ENCODE data around the gene FLYWCH2. TPM values are rescaled to one million over a fixed set of nuclear protein-coding genes. Genes with fewer than 3 reads are reported as not detected.

FLYWCH2 gene
- total RNA-seq, 2 donors from 2014 or later, result 21.5 to 24.7 TPM

- peak overlapping the region; percentile 50 to 86 for H3K27ac Mint-ChIP-seq
- H3K4me1 Mint-ChIP-seq (ENCODE audit: low read depth in 2 of 2), result peaks cover 26 to 37% of the 10 kb centered on the region in 2 donors
- ATAC-seq (no peak), DNase-seq (ENCODE audit: low spot score) (peak; percentile 49)
- no peaks in the 10 kb centered on the region for H3K36me3 Mint-ChIP-seq
- no peaks in the 10 kb centered on the region for H3K9me3 Mint-ChIP-seq
- peaks cover 6 to 7% of the 10 kb centered on the region in 2 donors for H3K27me3 Mint-ChIP-seq
- H3K4me3 Mint-ChIP-seq, result peak overlapping the region; percentile 18
Observed at GRCh38 chr16:2845116-2845515, 37.9 kb upstream of the FLYWCH2 start.

- H3K27me3 Mint-ChIP-seq, result peaks cover 6 to 7% of the 10 kb centered on the region in 2 donors
- ATAC-seq (peak; percentile 54 to 61), DNase-seq (ENCODE audit: low spot score) (peak; percentile 59)
- H3K27ac Mint-ChIP-seq, result peak overlapping the region; percentile 56 to 86
- no peaks in the 10 kb centered on the region for H3K9me3 Mint-ChIP-seq
- H3K4me3 Mint-ChIP-seq, result peak overlapping the region; percentile 23
- H3K4me1 Mint-ChIP-seq (ENCODE audit: low read depth in 2 of 2), result peaks cover 26 to 35% of the 10 kb centered on the region in 2 donors
- H3K36me3 Mint-ChIP-seq, result no peaks in the 10 kb centered on the region
Observed at GRCh38 chr16:2846511-2847310, 36.3 kb upstream of the FLYWCH2 start.

- ATAC-seq, result no peak
- Mint-ChIP-seq H3K27me3 (peaks cover 6 to 7% of the 10 kb centered on the region in 2 donors), H3K9me3 (no peaks in the 10 kb centered on the region), H3K27ac (no peak overlapping the region), H3K4me1 (ENCODE audit: low read depth in 2 of 2) (peaks cover 17 to 28% of the 10 kb centered on the region in 2 donors), H3K4me3 (no peak overlapping the region), H3K36me3 (peaks cover 2% of the 10 kb centered on the region)
- no peak for DNase-seq (ENCODE audit: low spot score)
Observed at GRCh38 chr16:2848933-2849725, 33.9 kb upstream of the FLYWCH2 start.

- peaks cover 10% of the 10 kb centered on the region for H3K36me3 Mint-ChIP-seq
- peaks cover 6 to 7% of the 10 kb centered on the region in 2 donors for H3K27me3 Mint-ChIP-seq
- H3K4me3 Mint-ChIP-seq, result no peak overlapping the region
- peaks cover 5% of the 10 kb centered on the region for H3K9me3 Mint-ChIP-seq
- ATAC-seq (no peak), DNase-seq (ENCODE audit: low spot score) (no peak)
- peaks cover 8 to 18% of the 10 kb centered on the region in 2 donors for H3K4me1 Mint-ChIP-seq (ENCODE audit: low read depth in 2 of 2)
- H3K27ac Mint-ChIP-seq, result no peak overlapping the region
Observed at GRCh38 chr16:2852003-2852730, 30.8 kb upstream of the FLYWCH2 start.

GRCh38 chr16:2852731-2853507 is 30.1 kb upstream of the FLYWCH2 start:
- H3K4me1 Mint-ChIP-seq (ENCODE audit: low read depth in 2 of 2), result peaks cover 11 to 20% of the 10 kb centered on the region in 2 donors
- H3K27me3 Mint-ChIP-seq, result peaks cover 9 to 14% of the 10 kb centered on the region in 2 donors
- no peak for DNase-seq (ENCODE audit: low spot score)
- H3K27ac Mint-ChIP-seq, result no peak overlapping the region
- H3K4me3 Mint-ChIP-seq, result no peak overlapping the region
- ATAC-seq, result no peak
- peaks cover 5% of the 10 kb centered on the region for H3K9me3 Mint-ChIP-seq
- H3K36me3 Mint-ChIP-seq, result peaks cover 10% of the 10 kb centered on the region

- Mint-ChIP-seq H3K9me3 (peaks cover 5% of the 10 kb centered on the region), H3K36me3 (peaks cover 10% of the 10 kb centered on the region), H3K27me3 (peaks cover 9 to 15% of the 10 kb centered on the region in 2 donors), H3K4me1 (ENCODE audit: low read depth in 2 of 2) (peaks cover 11 to 20% of the 10 kb centered on the region in 2 donors), H3K4me3 (no peak overlapping the region), H3K27ac (no peak overlapping the region)
- DNase-seq (ENCODE audit: low spot score), result no peak
- no peak for ATAC-seq
Observed at GRCh38 chr16:2853531-2854073, 29.4 kb upstream of the FLYWCH2 start.

GRCh38 chr16:2854700-2855309 is 28.2 kb upstream of the FLYWCH2 start:
- H3K4me3 Mint-ChIP-seq, result no peak overlapping the region
- peaks cover 2 to 7% of the 10 kb centered on the region in 2 donors for H3K27me3 Mint-ChIP-seq
- DNase-seq (ENCODE audit: low spot score), result no peak
- peaks cover 11 to 14% of the 10 kb centered on the region in 2 donors for H3K4me1 Mint-ChIP-seq (ENCODE audit: low read depth in 2 of 2)
- H3K36me3 Mint-ChIP-seq, result peaks cover 10% of the 10 kb centered on the region
- H3K27ac Mint-ChIP-seq, result no peak overlapping the region
- ATAC-seq, result no peak
- H3K9me3 Mint-ChIP-seq, result peaks cover 5% of the 10 kb centered on the region

- ATAC-seq (no peak), DNase-seq (ENCODE audit: low spot score) (no peak)
- Mint-ChIP-seq H3K4me1 (ENCODE audit: low read depth in 2 of 2) (peaks cover 11 to 14% of the 10 kb centered on the region in 2 donors), H3K27ac (no peak overlapping the region), H3K36me3 (peaks cover 10% of the 10 kb centered on the region), H3K9me3 (peaks cover 5% of the 10 kb centered on the region), H3K27me3 (peaks cover 2 to 7% of the 10 kb centered on the region in 2 donors), H3K4me3 (no peak overlapping the region)
Observed at GRCh38 chr16:2855536-2855935, 27.5 kb upstream of the FLYWCH2 start.

GRCh38 chr16:2856061-2856670 is 26.8 kb upstream of the FLYWCH2 start:
- Mint-ChIP-seq H3K9me3 (peaks cover 6% of the 10 kb centered on the region), H3K27ac (peak overlapping the region in 1 of 2 donors; percentile 50), H3K36me3 (peaks cover 10% of the 10 kb centered on the region), H3K4me3 (peak overlapping the region; percentile 49), H3K27me3 (peaks cover 2 to 8% of the 10 kb centered on the region in 2 donors), H3K4me1 (ENCODE audit: low read depth in 2 of 2) (peaks cover 11 to 14% of the 10 kb centered on the region in 2 donors)
- DNase-seq (ENCODE audit: low spot score), result no peak
- ATAC-seq, result peak in 1 of 2 donors; percentile 67

- Mint-ChIP-seq H3K27ac (peak overlapping the region in 1 of 2 donors; percentile 50), H3K4me3 (no peak overlapping the region), H3K27me3 (peaks cover 2 to 12% of the 10 kb centered on the region in 2 donors), H3K36me3 (peaks cover 10% of the 10 kb centered on the region), H3K9me3 (peaks cover 8% of the 10 kb centered on the region), H3K4me1 (ENCODE audit: low read depth in 2 of 2) (peaks cover 11 to 14% of the 10 kb centered on the region in 2 donors)
- no peak for DNase-seq (ENCODE audit: low spot score)
- no peak for ATAC-seq
Observed at GRCh38 chr16:2856686-2857450, 26.1 kb upstream of the FLYWCH2 start.

- peak; percentile 14 to 41 for ATAC-seq
- Mint-ChIP-seq H3K27me3 (peaks cover 2 to 12% of the 10 kb centered on the region in 2 donors), H3K36me3 (peaks cover 10% of the 10 kb centered on the region), H3K4me1 (ENCODE audit: low read depth in 2 of 2) (peaks cover 11 to 14% of the 10 kb centered on the region in 2 donors), H3K4me3 (peak within 1 kb of the TSS; percentile 90), H3K27ac (peak within 1 kb of the TSS in 1 of 2 donors; percentile 88), H3K9me3 (peaks cover 8% of the 10 kb centered on the region)
- no peak for DNase-seq (ENCODE audit: low spot score)
Observed at GRCh38 chr16:2857451-2858244, 25.4 kb upstream of the FLYWCH2 start, which contains the start of gene PRSS22. TSS of gene PRSS22 (minus strand) at chr16:2858170. CDS start at chr16:2858104, 66 bp downstream.

All from natural killer cell treated with Interleukin-12 subunit alpha and Interleukin-12 subunit beta and Interleukin-15 and Interleukin-18, amount 100 ng/mL, for 72 hours (primary cell).